Muscle layer of duodenum (tissue), 2 donors: ENCODE measurements around the gene WDFY3.

ENCODE experiments used
- H3K27ac ChIP-seq: one replicate; pipeline ENCODE4 v1.7.0; 2013; ENCODE audit warnings: mild to moderate bottlenecking, low read length
- H3K27me3 ChIP-seq: one replicate; pipeline ENCODE4 v1.7.0; 2013; ENCODE audit warnings: low read depth, mild to moderate bottlenecking, control low read depth, low read length
- H3K36me3 ChIP-seq, 2 donors: one replicate each; pipeline ENCODE4 v1.7.0; 2013; ENCODE audit warnings: low read length in 2 of 2, control low read depth in 1 of 2, mild to moderate bottlenecking in 1 of 2; ENCODE audit not compliant: insufficient read depth in 2 of 2, control insufficient read depth in 1 of 2
- H3K4me1 ChIP-seq, 2 donors: one replicate each; pipeline ENCODE4 v1.7.0; 2013; ENCODE audit warnings: low read length in 2 of 2, mild to moderate bottlenecking in 2 of 2, control low read depth in 1 of 2, moderate library complexity in 1 of 2; ENCODE audit not compliant: insufficient read depth in 2 of 2, control insufficient read depth in 1 of 2
- H3K4me3 ChIP-seq, 2 donors: one replicate each; pipeline ENCODE4 v1.7.0; 2013; ENCODE audit warnings: low read length in 2 of 2, low read depth in 1 of 2, mild to moderate bottlenecking in 1 of 2
- H3K9me3 ChIP-seq, 2 donors: one replicate each; pipeline ENCODE4 v1.7.0; 2013; ENCODE audit warnings: low read length in 2 of 2, control low read depth in 1 of 2, mild to moderate bottlenecking in 1 of 2; ENCODE audit not compliant: control insufficient read depth in 1 of 2
- donor health status: healthy.

The WDFY3 gene

DNA sequence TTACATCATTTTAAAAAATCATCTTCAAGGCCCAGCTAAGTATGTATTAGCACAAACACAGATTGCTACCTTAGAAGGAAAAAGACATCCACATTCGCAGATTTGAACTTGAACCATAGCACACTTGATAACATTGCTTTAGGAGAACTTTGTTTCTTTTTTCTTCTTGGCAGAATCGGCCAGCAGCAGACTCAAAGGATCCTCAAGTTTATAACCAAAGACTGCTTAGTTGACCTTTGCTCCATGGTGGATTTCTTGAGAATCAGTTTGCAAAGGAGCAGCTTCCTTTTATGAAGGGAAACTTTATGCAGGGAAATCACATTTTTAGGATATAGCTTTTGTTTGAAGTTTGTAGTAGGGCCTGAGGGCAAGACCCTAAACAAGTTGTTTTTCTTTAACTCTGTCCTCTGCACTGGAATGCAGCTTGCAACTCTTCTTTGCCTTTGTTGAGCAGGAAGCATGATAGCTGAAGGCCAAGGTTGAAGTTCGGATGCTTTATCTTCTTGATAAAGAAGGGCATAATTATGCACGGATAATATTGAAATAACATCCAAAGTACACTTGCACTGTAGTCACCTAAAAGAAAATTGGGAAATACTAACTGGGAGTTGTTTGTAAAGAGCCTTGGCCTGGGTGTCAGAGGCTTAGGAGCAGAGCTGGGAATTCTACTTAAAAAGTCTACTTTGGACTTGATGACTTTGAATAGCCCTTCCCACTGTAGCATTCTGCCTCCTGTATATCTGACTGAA is 305.1 kb downstream of the WDFY3 start:
- no peaks in the 10 kb centered on the region for H3K9me3 ChIP-seq
- no peaks in the 10 kb centered on the region for H3K27me3 ChIP-seq
- H3K4me1 ChIP-seq, result no peaks in the 10 kb centered on the region
- H3K4me3 ChIP-seq, result no peak overlapping the region
- H3K27ac ChIP-seq, result no peak overlapping the region
- peaks cover 0 to under 1% of the 10 kb centered on the region in 2 donors for H3K36me3 ChIP-seq

DNA sequence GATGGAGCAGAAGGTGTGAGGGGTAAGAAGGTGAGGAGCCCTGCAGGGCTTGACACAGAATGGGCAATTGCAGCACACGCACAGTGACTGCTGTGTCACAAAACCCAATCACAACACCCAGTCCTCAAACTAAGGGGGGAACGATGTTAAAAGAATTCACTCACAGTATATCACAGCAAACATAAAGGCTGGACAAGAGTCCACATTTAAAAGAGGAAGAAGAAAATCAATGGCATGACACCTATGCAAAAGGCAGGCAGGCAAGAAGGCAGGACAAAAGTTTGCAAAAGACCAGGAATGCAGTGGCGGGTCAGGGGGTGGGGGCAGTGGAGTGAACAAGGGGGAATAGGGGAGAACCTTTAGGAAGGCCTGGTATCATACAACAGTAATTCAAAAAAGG is 305.9 kb downstream of the WDFY3 start:
- Histone ChIP-seq H3K27me3 (no peaks in the 10 kb centered on the region), H3K4me3 (no peak overlapping the region), H3K36me3 (no peaks in the 10 kb centered on the region), H3K4me1 (no peaks in the 10 kb centered on the region), H3K27ac (no peak overlapping the region), H3K9me3 (no peaks in the 10 kb centered on the region)

DNA sequence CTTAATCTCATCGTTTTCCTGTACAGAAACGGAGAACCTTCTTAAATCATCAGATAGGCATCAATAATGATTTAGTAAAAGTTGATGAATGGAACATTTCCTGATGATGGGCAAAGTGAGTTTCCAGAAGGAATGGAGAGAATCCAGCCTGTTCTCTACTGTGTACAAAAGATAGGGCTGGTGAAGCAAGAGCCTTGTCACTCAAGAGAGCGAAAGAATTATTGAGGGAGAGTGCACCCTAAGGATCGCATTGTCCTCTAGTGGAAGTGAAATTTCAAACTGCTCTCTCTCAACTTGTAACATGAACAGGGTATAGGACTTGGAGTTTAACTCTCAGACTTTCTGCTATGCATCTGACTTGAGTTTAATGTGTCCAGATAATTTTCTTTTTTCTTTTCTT is 314.0 kb downstream of the WDFY3 start:
- Histone ChIP-seq H3K4me3 (no peak overlapping the region), H3K4me1 (peaks cover 0 to 5% of the 10 kb centered on the region in 2 donors), H3K27ac (no peak overlapping the region), H3K9me3 (no peaks in the 10 kb centered on the region), H3K27me3 (no peaks in the 10 kb centered on the region), H3K36me3 (no peaks in the 10 kb centered on the region)

DNA sequence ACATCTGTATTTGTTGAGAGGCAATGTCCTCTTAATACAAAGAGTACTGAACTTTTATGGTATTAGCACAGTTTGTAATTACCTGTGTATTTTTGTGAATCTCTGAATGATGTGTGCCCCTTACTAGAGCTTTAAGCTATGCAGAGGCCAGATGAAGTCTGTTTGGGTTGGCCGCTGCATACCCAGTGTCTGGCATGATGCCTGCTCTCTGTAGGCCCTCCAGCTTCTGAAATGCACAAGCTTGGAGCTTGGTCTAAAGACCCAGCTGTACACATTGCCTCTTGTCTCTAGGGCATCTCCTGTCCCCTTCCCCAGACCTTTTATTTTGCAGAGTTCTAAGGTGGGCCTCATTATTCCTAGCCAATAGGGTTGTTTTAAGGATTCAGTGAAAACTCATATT is 315.0 kb downstream of the WDFY3 start:
- Histone ChIP-seq H3K9me3 (no peaks in the 10 kb centered on the region), H3K4me1 (peaks cover 0 to 5% of the 10 kb centered on the region in 2 donors), H3K36me3 (no peaks in the 10 kb centered on the region)

DNA sequence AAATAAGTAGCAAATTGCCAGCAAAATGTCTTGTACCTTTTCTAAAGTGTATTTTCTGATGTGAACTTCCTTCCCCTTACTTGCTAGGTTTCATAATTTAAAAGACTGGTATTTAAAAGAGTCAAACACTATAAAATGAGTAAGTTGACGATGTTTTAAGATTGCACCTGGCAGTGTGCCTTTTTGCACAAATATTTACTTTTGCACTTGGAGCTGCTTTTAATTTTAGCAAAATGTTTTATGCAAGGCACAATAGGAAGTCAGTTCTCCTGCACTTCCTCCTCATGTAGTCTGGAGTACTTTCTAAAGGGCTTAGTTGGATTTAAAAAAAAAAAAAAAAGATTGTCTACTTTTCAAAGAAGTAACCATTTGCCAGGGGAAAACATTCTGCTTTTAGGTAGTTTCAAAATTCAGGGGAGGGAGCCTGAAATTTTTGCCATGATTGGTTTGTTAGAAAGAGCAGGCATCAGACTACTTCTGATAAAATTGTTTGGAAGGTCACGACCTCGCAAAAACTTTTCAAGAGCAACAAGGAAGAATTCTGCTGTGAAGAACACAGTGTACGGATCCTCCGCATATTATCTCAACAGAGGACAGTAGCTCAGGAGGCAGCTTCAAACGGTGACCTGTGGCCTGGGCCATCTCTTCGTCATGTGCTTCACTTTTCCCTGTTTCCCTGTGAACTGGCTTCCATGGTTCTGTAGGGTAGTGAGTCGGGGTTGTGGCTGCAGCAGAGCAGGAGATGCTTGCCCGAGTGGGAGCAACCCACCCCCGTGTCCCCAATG is 317.4 kb downstream of the WDFY3 start:
- H3K4me3 ChIP-seq, result no peak overlapping the region
- H3K36me3 ChIP-seq, result no peaks in the 10 kb centered on the region
- no peaks in the 10 kb centered on the region for H3K9me3 ChIP-seq
- H3K27me3 ChIP-seq, result no peaks in the 10 kb centered on the region
- no peak overlapping the region for H3K27ac ChIP-seq
- H3K4me1 ChIP-seq, result peaks cover 0 to 5% of the 10 kb centered on the region in 2 donors

More for the DNA sequence above, 315.0 kb downstream of the WDFY3 start:
- no peak overlapping the region for H3K4me3 ChIP-seq
- no peak overlapping the region for H3K27ac ChIP-seq
- H3K27me3 ChIP-seq, result no peaks in the 10 kb centered on the region

DNA sequence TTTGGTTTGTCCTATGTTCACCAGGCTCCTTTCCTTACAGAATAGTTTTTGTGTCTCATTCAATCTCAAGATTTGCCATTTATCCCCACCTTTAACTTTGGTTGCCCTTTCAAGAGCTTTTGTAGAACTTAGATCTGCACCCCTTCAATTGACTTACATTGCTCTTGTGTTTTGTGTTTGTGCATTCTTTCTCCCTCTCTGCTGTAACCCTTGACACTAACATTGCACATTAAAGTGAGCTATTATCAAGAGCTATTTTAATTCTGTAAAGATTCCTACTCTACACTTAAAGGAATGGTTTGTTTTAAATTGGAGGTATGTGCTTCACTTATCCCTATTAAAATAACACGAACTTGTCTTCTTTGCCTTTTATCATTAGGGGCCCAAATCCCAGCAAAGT is 318.3 kb downstream of the WDFY3 start:
- Histone ChIP-seq H3K27me3 (no peaks in the 10 kb centered on the region), H3K27ac (no peak overlapping the region), H3K9me3 (no peaks in the 10 kb centered on the region), H3K36me3 (no peaks in the 10 kb centered on the region), H3K4me1 (peaks cover 0 to 5% of the 10 kb centered on the region in 2 donors), H3K4me3 (no peak overlapping the region)

DNA sequence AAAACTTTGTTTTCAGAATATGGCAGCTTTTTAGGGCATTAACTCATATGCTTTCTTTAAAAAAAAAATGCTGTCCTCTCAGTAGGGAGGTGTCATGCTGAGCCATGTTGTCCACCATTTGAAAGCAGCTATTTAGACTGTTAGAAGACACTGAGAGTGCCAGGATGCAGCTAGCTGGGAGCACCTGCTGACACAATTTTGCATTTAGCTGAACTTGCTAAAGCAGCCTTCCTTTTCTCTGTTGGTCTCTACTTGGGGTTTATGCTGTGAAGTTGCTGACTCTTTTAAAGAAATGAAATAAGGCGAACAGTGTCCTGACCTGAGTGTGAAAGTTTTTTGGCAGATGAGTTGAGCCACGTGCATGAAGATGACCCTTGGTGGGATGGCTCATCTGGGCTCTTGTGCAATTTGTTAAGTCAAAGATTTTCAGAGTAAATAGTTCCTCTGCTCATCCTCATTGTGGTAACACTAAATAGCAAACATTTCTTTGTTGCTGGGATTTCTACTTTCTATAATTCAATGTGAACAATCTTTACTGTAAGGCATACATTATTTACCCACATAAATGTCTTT is 319.1 kb downstream of the WDFY3 start:
- H3K36me3 ChIP-seq, result no peaks in the 10 kb centered on the region
- H3K9me3 ChIP-seq, result no peaks in the 10 kb centered on the region
- H3K4me3 ChIP-seq, result no peak overlapping the region
- no peak overlapping the region for H3K27ac ChIP-seq
- peaks cover 0 to 5% of the 10 kb centered on the region in 2 donors for H3K4me1 ChIP-seq
- H3K27me3 ChIP-seq, result no peaks in the 10 kb centered on the region

DNA sequence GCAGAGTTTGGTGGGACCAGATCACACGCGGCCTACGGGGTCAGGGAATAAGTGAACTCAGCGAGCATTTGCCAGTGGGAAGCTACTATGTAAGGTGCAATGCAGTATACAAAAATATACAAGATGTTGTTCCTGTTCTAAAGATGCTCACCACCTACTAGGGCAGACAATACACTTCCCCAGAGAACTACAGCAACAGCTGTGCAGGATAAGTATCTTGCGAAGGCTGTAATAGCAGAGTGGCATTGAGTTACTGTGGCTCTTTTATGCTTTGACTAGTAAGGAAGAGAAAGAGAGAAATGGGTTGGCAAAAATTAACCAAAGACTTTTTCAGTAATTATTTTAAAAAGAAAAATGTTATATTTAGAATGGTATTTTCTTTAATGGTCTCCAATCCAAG is 322.4 kb downstream of the WDFY3 start:
- Histone ChIP-seq H3K4me1 (peaks cover 0 to 5% of the 10 kb centered on the region in 2 donors), H3K36me3 (no peaks in the 10 kb centered on the region), H3K27ac (no peak overlapping the region), H3K9me3 (no peaks in the 10 kb centered on the region), H3K4me3 (no peak overlapping the region), H3K27me3 (no peaks in the 10 kb centered on the region)

- H3K27ac ChIP-seq, result no peak overlapping the region
- H3K27me3 ChIP-seq, result no peaks in the 10 kb centered on the region
- H3K4me1 ChIP-seq, result no peaks in the 10 kb centered on the region
- H3K4me3 ChIP-seq, result no peak overlapping the region
- H3K9me3 ChIP-seq, result no peaks in the 10 kb centered on the region
- H3K36me3 ChIP-seq, result no peaks in the 10 kb centered on the region
These were observed 327.3 kb downstream of the WDFY3 start for GRCh38 chr4:84639145-84639544.

GRCh38 chr4:84638092-84638491 is 328.4 kb downstream of the WDFY3 start:
- no peaks in the 10 kb centered on the region for H3K27me3 ChIP-seq
- no peaks in the 10 kb centered on the region for H3K9me3 ChIP-seq
- no peaks in the 10 kb centered on the region for H3K36me3 ChIP-seq
- H3K27ac ChIP-seq, result no peak overlapping the region
- H3K4me1 ChIP-seq, result no peaks in the 10 kb centered on the region
- H3K4me3 ChIP-seq, result no peak overlapping the region

- H3K27me3 ChIP-seq, result no peaks in the 10 kb centered on the region
- H3K4me1 ChIP-seq, result no peaks in the 10 kb centered on the region
- no peak overlapping the region for H3K27ac ChIP-seq
- no peaks in the 10 kb centered on the region for H3K9me3 ChIP-seq
- no peak overlapping the region for H3K4me3 ChIP-seq
- no peaks in the 10 kb centered on the region for H3K36me3 ChIP-seq
These were observed 331.5 kb downstream of the WDFY3 start for GRCh38 chr4:84634961-84635360.
